GM21447 (cell line): ENCODE measurements around the gene CAMSAP3.
"Not testable (repeated sequence)": the region's sequence is repeated elsewhere in the genome, so short reads cannot be mapped to it uniquely, and the experiment has no call there.

ENCODE experiments used
- ATAC-seq: cut with Tn5 transposase; IDR thresholded peaks from one replicate; pipeline ENCODE4 v1.9.1; 2021; ENCODE audit not compliant: unreplicated experiment

Gene CAMSAP3

GRCh38 chr19:7632340-7633203, 36.9 kb downstream of the CAMSAP3 start:
- no peak for ATAC-seq

DNA sequence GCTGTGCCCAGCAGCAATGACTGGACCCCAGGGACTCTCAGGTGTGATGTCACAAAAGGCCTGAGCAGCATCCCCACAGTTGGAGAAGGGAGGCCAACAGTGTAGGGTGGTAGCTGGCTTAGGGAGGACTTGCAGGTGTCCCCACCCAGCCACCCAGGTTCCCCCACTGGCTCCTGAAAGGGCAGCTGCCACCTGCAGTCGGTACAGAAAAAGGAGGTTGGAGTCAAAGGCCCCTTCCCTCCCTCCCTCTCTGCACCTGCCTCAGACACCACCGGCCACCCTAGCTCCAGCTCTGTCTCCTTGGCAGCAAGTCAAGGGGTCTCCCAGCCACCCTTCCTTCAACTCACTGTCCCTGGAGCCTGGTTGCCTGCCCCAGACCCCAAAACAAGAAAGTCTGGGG, 38.0 kb downstream of the CAMSAP3 start, which contains the start of gene PCP2:
PCP2 (minus strand) TSS at position 22 of the 400 bp plus-strand sequence. CDS start 262 bp downstream, outside the sequence.
- ATAC-seq: no peak

- ATAC-seq: no peak
Observed at GRCh38 chr19:7635670-7636069, 40.0 kb downstream of the CAMSAP3 start.

DNA sequence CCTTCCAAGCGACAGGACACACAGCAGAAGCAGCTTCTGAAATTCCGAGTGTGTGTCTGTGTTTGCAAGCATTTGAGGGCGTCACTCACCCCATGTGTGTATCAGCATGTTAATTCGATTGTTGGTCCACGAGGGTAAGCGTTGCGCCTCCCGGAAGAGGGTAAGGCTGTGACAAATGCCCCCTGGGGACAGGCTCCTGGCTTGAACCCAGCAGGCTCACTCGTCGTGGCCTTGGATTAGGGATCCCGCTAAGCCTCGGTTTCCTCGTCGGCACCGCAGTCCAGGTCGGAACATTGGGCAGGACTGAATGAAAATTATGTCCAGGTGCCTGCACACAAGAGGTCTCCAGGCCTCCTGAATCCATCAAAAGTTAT, 40.6 kb downstream of the CAMSAP3 start:
- no peak for ATAC-seq

DNA sequence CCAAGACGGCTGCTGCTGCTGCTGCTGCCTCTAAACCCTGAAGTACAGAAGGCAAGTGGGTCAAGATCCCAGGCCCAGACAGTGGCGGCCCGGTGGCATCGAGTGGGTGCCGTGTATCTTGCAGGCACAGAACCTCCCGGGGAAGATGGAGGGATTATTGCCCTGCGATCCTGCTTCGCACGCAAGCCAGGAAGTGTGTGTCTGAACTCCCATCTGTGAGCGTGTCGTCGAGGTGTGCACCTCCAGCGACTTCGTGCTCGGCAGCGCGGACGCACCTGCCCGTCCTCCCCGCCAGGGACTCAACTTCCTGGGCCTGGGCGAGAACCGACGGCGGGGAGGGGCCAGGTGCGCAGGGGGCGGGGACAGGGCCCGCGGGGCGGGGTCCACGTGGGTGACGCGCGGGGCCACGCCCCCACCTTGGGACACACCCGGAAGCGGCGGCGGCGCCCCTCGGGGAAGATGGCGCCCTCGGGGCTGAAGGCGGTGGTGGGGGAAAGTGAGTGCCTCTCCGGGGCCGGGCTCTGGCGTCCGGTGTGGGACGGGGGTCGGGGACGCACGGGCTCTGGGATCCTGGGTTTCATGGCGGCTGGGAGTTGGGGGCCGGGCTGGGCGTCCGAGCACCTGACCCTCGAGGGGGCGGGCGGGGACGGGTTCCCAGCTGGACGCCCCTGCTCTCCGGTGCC, 41.2 kb downstream of the CAMSAP3 start, which contains the start of gene STXBP2:
STXBP2 (plus strand) TSS at position 420 of the 683 bp plus-strand sequence; CDS start at position 460, 40 bp downstream.
- no peak for ATAC-seq

DNA sequence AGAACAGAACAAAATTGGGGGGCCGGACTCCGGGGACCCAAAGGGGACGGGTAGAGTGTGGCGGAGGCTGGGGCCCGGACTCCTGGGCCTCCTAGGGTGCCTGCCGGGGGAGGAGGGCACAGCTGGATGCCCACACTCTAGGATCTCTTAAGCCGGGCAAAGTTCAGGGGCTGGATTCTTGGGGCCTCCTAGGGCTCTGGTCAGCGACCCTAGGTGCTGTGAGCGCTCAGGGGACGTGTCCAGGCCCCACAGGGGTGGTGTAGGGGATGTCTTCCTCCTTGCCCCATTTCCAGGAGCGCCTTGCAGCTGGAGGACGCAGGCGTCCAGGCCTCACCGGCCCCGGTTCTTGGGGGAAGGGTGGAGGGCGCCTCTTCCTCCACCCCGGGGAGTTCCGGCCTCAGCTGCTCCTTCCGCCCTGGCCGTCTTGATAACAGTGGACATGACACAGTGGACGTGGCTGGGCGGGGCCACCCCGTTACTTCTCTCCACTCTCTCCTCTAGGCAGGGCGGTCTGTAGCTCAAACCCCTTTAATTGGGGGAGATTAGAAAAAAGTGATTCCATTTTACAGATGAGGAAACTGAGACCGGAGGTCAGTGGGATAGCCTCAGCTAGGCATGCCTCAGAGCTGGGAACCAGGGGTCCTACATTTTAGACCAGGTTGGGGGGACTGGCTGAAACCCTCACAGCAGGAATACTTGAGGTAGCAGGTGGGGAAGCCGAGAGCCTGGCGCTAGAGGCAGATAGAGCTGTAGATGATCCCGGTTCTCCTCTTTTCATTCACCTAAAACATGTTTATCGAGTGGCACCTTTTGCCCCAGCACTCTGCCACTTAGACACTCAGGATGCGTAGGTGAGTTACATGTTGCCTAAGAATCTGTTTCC, 42.0 kb downstream of the CAMSAP3 start:
- no peak for ATAC-seq

GRCh38 chr19:7638802-7639465, 43.3 kb downstream of the CAMSAP3 start:
- ATAC-seq: no peak

DNA sequence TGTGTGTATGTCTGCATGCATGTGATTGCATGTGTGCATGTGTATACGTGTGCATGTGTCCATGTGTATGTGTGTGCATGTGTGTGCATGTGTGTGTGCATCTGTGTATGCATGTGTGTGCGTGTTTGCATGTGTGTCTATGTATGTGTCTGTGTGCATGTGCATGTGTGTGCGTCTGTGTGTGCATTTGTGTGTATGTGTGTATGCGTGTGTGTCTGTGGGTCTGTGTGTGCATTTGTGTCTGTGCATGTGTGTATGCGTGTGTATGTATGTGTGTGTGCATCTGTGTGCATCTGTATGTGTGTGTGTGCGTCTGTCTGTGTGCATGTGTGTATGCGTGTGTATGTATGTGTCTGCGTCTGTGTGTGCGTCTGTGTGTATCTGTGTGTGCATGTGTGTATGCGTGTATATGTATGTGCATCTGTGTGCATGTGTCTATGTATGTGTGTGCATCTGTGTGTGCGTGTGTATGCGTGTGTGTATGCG, 44.2 kb downstream of the CAMSAP3 start:
- ATAC-seq: no peak

- ATAC-seq: no peak
Observed at GRCh38 chr19:7640803-7641202, 45.1 kb downstream of the CAMSAP3 start.

GRCh38 chr19:7641290-7642276, 45.9 kb downstream of the CAMSAP3 start:
- no peak for ATAC-seq

- no peak for ATAC-seq
Observed at GRCh38 chr19:7642295-7643030, 46.8 kb downstream of the CAMSAP3 start.

- no peak for ATAC-seq
Observed at GRCh38 chr19:7643031-7643415, 47.4 kb downstream of the CAMSAP3 start.

- ATAC-seq: not testable (repeated sequence)
Observed at GRCh38 chr19:7643629-7644549, 48.2 kb downstream of the CAMSAP3 start.

- ATAC-seq: no peak
Observed at GRCh38 chr19:7644550-7644877, 48.9 kb downstream of the CAMSAP3 start.

GRCh38 chr19:7645163-7645562, 49.5 kb downstream of the CAMSAP3 start:
- no peak for ATAC-seq

GRCh38 chr19:7645656-7646425, 50.2 kb downstream of the CAMSAP3 start:
- ATAC-seq: no peak

- ATAC-seq: no peak
Observed at GRCh38 chr19:7646426-7646700, 50.7 kb downstream of the CAMSAP3 start.
